ENCODE measurements around the gene BABAM2.

- no peak for TF ChIP-seq EZH2phosphoT487 (IDR thresholded peaks at IDR 0.05; ENCODE audit: low read length)
- TF ChIP-seq CTCF (IDR thresholded peaks at IDR 0.05; ENCODE audit: low read length), result no peak
- no peak for TF ChIP-seq EZH2 (optimal IDR thresholded peaks at IDR 0.05; ENCODE audit: low read depth, low read length)
These were observed 32.9 kb upstream of the BABAM2 start for GRCh38 chr2:27857417-27858172.
